Testis (tissue), 3 donors: ENCODE results near the gene CFD. TPM values are rescaled to one million over a fixed set of nuclear protein-coding genes. Genes with fewer than 3 reads are reported as not detected.

Experiments
- DNase-seq: peaks from one replicate; pipeline ENCODE4 v3.0.0-alpha.2; 2019
- H3K27ac ChIP-seq, 2 donors: fragments of 200-600 bp; sonication (generic); one replicate each; pipeline ENCODE4 v1.5.1; 2019
- H3K27me3 ChIP-seq: fragments of 200-600 bp; sonication (generic); one replicate; pipeline ENCODE4 v1.5.1; 2019
- H3K36me3 ChIP-seq: fragments of 200-600 bp; sonication (generic); one replicate; pipeline ENCODE4 v1.5.1; 2017; ENCODE audit warnings: low read depth; ENCODE audit errors: missing control alignments
- H3K4me1 ChIP-seq: fragments of 200-600 bp; sonication (generic); one replicate; pipeline ENCODE4 v1.5.1; 2019
- H3K4me3 ChIP-seq, 2 donors: fragments of 200-600 bp; sonication (generic); one replicate each; pipeline ENCODE4 v1.5.1; 2017 to 2019
- H3K9me3 ChIP-seq: fragments of 200-600 bp; sonication (generic); one replicate; pipeline ENCODE4 v1.5.1; 2017
- POLR2A ChIP-seq: fragments of 450-650 bp; IDR thresholded peaks from one replicate; pipeline ENCODE4 v1.6.1; 2017; ENCODE audit warnings: antibody characterized with exemption, mild to moderate bottlenecking, moderate library complexity
- WGBS, 2 donors: methylation state at CpG; one replicate each; pipeline ENCODE4 v1.1.5; 2018; 5-methylcytosine and 5-hydroxymethylcytosine counted together
- intact Hi-C: fragments of 100-400 bp; cut with DNase I; formaldehyde crosslinking; loops from one replicate; pipeline ENCODE4 v1.15.1; 2023; ENCODE audit warnings: low total_unique reads
- polyA plus RNA-seq: library from polyadenylated mRNA; stranded (reverse); fragments of 350-450 nt; fragmentation: Illumina TruSeq; extraction: RNeasy Lipid Tissue Mini Kit (QIAGEN cat#74804); gene quantifications from one replicate; pipeline ENCODE4 v1.2.3, GENCODE V29; 2014; ENCODE audit warnings: low read depth, low replicate concordance; ENCODE audit not compliant: insufficient read depth
- total RNA-seq, 2 donors: library from RNA; depleted of rRNA; stranded (reverse); fragments of >200 nt; gene quantifications; one replicate each; pipeline ENCODE4 v1.2.3, GENCODE V29; 2016
- TF ChIP-seq, protein P1 (sequence below), 3 experiments: fragments of 450-650 bp in 2 of 3; fragments of 200-600 bp in 1 of 3; sonication (generic) in 1 of 3; IDR thresholded peaks; one replicate each; pipeline ENCODE4 v1.5.1; 2016 to 2019; ENCODE audit warnings: antibody characterized with exemption in 3 of 3, mild to moderate bottlenecking in 2 of 3, moderate library complexity in 1 of 3

CFD gene
- total and polyA plus RNA-seq, 3 donors from 2014 or later: 83.1 to 185 (median 84.3) TPM

- TF ChIP-seq, protein P1, sequence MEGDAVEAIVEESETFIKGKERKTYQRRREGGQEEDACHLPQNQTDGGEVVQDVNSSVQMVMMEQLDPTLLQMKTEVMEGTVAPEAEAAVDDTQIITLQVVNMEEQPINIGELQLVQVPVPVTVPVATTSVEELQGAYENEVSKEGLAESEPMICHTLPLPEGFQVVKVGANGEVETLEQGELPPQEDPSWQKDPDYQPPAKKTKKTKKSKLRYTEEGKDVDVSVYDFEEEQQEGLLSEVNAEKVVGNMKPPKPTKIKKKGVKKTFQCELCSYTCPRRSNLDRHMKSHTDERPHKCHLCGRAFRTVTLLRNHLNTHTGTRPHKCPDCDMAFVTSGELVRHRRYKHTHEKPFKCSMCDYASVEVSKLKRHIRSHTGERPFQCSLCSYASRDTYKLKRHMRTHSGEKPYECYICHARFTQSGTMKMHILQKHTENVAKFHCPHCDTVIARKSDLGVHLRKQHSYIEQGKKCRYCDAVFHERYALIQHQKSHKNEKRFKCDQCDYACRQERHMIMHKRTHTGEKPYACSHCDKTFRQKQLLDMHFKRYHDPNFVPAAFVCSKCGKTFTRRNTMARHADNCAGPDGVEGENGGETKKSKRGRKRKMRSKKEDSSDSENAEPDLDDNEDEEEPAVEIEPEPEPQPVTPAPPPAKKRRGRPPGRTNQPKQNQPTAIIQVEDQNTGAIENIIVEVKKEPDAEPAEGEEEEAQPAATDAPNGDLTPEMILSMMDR (IDR thresholded peaks at IDR 0.05): no peak
- no peak for TF ChIP-seq POLR2A
- no peaks in the 10 kb centered on the region for H3K27me3 ChIP-seq
- no peaks in the 10 kb centered on the region for H3K36me3 ChIP-seq
- no peak overlapping the region for H3K27ac ChIP-seq
- H3K9me3 ChIP-seq: no peaks in the 10 kb centered on the region
- 76 to 79% methylated on average over 16 of the region's 16 CpGs for whole genome bisulfite sequencing, 2 donors
- intact Hi-C loops: no loop called here
- DNase-seq: no peak
- no peak overlapping the region for H3K4me3 ChIP-seq
- peaks cover 23% of the 10 kb centered on the region for H3K4me1 ChIP-seq
Observed at GRCh38 chr19:867301-867793, 7.9 kb downstream of the CFD start.

DNA sequence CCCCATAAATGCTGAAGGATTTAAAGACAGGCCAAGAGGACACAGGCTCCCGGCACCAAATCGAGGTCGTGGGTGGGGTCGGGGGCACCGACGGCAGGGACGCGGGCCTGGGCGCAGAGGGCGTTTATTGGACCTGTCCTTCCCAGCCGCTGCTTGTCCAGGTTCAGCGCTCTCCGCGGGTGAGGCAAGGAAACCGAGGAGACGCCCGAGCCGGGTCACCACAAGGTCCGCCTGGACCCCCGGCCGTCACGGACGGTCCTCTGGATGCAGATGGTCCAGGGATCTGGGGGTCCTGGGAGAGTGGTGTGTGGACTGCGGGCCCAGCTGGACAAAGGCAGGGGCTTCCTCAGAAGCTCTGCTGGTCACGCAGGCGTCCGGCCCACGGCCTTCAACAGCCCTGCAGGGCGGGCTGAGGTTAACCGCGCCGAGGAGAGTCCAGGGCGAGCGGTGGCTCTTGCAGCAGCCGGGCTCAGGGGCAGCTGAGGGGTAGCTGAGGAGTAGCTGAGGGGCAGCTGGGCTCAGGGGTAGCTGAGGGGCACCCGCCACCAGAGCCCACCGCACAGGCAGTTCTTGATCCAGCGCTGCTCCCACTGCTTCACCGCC lies 8.5 kb downstream of the CFD start:
- Histone ChIP-seq H3K36me3 (no peaks in the 10 kb centered on the region), H3K4me3 (no peak overlapping the region), H3K27ac (peak overlapping the region in 1 of 2 donors; percentile 86), H3K9me3 (no peaks in the 10 kb centered on the region), H3K27me3 (no peaks in the 10 kb centered on the region), H3K4me1 (peaks cover 20% of the 10 kb centered on the region)
- 81 to 95% methylated on average over 6 to 37 of the region's 39 CpGs for WGBS, 2 donors
- intact Hi-C loops: no loop called here
- TF ChIP-seq, protein P1 (IDR thresholded peaks at IDR 0.05): no peak
- no peak for TF ChIP-seq POLR2A
- no peak for DNase-seq

DNA sequence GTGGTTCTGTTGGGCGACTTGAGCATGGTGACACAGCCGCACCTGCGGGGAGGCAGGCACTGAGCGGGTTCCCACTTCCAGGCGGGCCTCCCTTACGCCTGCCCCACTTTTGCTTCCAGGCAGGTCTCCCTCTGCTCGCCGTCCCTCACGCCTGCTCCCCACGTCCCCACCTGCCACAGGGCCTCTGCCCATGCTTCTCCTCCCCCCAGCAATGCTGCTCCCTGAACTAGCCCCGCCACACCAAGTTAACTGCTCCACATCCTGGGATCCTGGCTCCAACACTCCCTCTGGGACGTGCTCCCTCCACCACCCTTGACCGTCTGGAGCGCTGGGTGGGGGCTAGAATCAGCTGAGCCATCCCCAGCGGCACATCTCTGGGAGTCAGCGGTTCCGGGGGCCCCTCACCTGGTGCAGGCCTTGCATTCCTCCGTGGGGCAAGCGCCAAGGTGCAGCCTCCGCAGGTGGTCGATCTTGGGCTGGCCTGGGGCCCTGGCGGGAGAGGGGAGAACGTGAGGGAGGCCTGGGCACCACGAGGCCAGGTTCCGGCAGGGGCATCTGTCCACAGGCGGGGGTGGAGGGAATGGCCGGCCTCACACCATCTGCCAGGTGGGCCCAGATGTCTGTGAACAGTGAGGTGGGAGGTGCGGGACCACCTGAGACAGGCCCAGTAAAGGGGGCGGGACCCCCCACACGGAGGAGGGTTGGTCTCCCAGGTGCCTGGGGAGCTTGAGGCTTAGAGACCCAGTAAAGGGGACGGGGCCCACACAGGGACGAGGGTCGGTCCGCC lies 9.2 kb downstream of the CFD start:
- Histone ChIP-seq H3K9me3 (no peaks in the 10 kb centered on the region), H3K27me3 (no peaks in the 10 kb centered on the region), H3K4me1 (peaks cover 17% of the 10 kb centered on the region), H3K4me3 (no peak overlapping the region), H3K36me3 (no peaks in the 10 kb centered on the region), H3K27ac (peak overlapping the region; percentile 68 to 86)
- WGBS, 2 donors: 89 to 95% methylated on average over 30 to 34 of the region's 34 CpGs
- no peak for DNase-seq
- TF ChIP-seq, protein P1 (IDR thresholded peaks at IDR 0.05): no peak
- no peak for TF ChIP-seq POLR2A
- intact Hi-C loops: no loop called here

DNA sequence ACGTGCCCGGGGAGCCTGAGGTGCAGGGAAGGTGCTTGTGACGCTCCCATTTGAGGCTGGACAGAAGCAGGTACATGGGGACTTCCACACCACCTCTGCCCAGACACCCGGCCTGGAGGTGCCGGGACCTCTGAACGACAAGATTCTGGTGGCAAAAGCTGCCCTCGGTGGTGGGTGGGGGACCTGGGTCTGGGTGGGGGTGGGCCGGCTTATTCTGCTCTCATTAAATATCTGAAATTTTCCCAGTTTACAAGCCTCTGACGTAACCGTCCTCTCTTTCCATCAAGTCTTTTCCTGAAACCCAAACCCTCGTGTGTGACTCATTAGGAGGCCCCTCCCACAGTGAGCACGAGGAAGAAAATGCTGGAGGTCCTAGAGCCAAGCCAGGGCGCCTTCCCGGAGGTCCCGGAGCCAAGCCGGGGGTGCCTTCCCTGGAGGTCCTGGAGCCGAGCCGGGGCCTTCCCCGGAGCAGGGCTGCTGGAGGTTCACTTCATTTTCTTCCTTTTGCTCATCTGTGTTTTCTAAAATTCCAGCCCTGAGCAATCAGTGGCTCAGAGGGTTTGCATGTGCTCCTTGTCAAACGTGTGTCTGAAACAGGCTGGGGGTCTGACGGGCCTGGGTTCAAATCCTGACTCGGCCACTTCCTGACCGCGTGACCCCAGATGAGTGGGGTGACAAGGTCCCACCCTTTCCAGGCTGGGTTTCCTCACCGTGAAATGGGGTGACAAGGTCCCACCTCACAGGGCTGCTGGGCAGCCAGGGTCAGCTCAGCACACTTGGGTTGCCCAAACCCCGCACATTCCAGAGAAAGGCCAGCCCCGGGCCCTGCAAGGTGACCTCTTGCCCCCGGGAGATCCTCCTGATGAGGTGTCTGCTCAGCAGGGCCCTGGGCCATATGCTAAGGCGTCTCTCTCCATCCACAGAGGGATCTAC lies 10.0 kb downstream of the CFD start:
- H3K36me3 ChIP-seq: no peaks in the 10 kb centered on the region

More for the DNA sequence above, 10.0 kb downstream of the CFD start:
- DNase-seq: peak; percentile 82
- WGBS, 2 donors: 52 to 59% methylated on average over 18 to 29 of the region's 29 CpGs
- TF ChIP-seq, protein P1 (IDR thresholded peaks at IDR 0.05): no peak
- no peak for TF ChIP-seq POLR2A
- Histone ChIP-seq H3K27me3 (no peaks in the 10 kb centered on the region), H3K9me3 (no peaks in the 10 kb centered on the region), H3K27ac (peak overlapping the region; percentile 68 to 86), H3K4me3 (no peak overlapping the region), H3K4me1 (peaks cover 17% of the 10 kb centered on the region)
- intact Hi-C loops: no loop called here
